ENCODE results near the gene CHD2.
"Not testable (repeated sequence)": the region's sequence is repeated elsewhere in the genome, so short reads cannot be mapped to it uniquely, and the experiment has no call there.

- not testable (repeated sequence) for TF ChIP-seq POLR2AphosphoS5, CTCF (IDR thresholded peaks at IDR 0.05)
Observed at GRCh38 chr15:93039562-93040287, 139.6 kb downstream of the CHD2 start.
